Measurements from ENCODE around the gene SLC17A9.

GRCh38 chr20:62953839-62954703 lies 1.6 kb downstream of the SLC17A9 start:
- no peak for TF ChIP-seq CTCF (conservative IDR thresholded peaks at IDR 0.05)
- TF ChIP-seq EZH2 (IDR thresholded peaks at IDR 0.05; ENCODE audit: low read depth): no peak

Measured in PC-9 (cell line).